ENCODE results near the gene CNTNAP2. TPM values are rescaled to one million over a fixed set of nuclear protein-coding genes. Genes with fewer than 3 reads are reported as not detected.

CNTNAP2 gene
- total RNA-seq = not detected

- Mint-ChIP-seq H3K27me3 (ENCODE audit: low read depth) (peaks cover 12% of the 10 kb centered on the region), H3K4me1 (ENCODE audit: low read depth) (peaks cover 6% of the 10 kb centered on the region), H3K36me3 (ENCODE audit: low read depth) (no peaks in the 10 kb centered on the region), H3K4me3 (peak within 1 kb of the TSS; percentile 25), H3K27ac (no peak within 1 kb of the TSS), H3K9me3 (ENCODE audit: insufficient read depth) (no peaks in the 10 kb centered on the region)
- ATAC-seq (no peak), DNase-seq (no peak)
- POLR2A ChIA-PET = no interaction called here
- CTCF ChIA-PET = no interaction called here
Observed at GRCh38 chr7:146116521-146117222, at the start of gene CNTNAP2. TSS of gene CNTNAP2 (plus strand) at chr7:146116801. CDS start at chr7:146116877, 76 bp downstream.

GRCh38 chr7:146067880-146068279 is 48.7 kb upstream of the CNTNAP2 start:
- POLR2A ChIA-PET = no interaction called here
- CTCF ChIA-PET = no interaction called here
- Mint-ChIP-seq H3K4me3 (no peak overlapping the region), H3K36me3 (ENCODE audit: low read depth) (no peaks in the 10 kb centered on the region), H3K27ac (no peak overlapping the region), H3K4me1 (ENCODE audit: low read depth) (no peaks in the 10 kb centered on the region), H3K27me3 (ENCODE audit: low read depth) (no peaks in the 10 kb centered on the region), H3K9me3 (ENCODE audit: insufficient read depth) (no peaks in the 10 kb centered on the region)
- no peak for DNase-seq
- no peak for ATAC-seq

GRCh38 chr7:146074195-146074765 is 42.3 kb upstream of the CNTNAP2 start:
- Mint-ChIP-seq H3K4me1 (ENCODE audit: low read depth) (no peaks in the 10 kb centered on the region), H3K4me3 (no peak overlapping the region), H3K36me3 (ENCODE audit: low read depth) (no peaks in the 10 kb centered on the region), H3K27me3 (ENCODE audit: low read depth) (no peaks in the 10 kb centered on the region), H3K27ac (no peak overlapping the region), H3K9me3 (ENCODE audit: insufficient read depth) (no peaks in the 10 kb centered on the region)
- ATAC-seq (no peak), DNase-seq (no peak)
- CTCF ChIA-PET = no interaction called here
- POLR2A ChIA-PET = interaction anchor here (0.6 kb wide), 1 partner anchor 28 kb away, joined by 3 read pairs; no protein-coding TSS in a partner anchor

- no peak for DNase-seq
- Mint-ChIP-seq H3K36me3 (ENCODE audit: low read depth) (no peaks in the 10 kb centered on the region), H3K4me1 (ENCODE audit: low read depth) (no peaks in the 10 kb centered on the region), H3K9me3 (ENCODE audit: insufficient read depth) (no peaks in the 10 kb centered on the region), H3K4me3 (no peak overlapping the region), H3K27me3 (ENCODE audit: low read depth) (no peaks in the 10 kb centered on the region), H3K27ac (no peak overlapping the region)
- ChIA-PET POLR2A (no interaction called here), CTCF (no interaction called here)
- ATAC-seq = no peak
Observed at GRCh38 chr7:146076344-146076743, 40.3 kb upstream of the CNTNAP2 start.

GRCh38 chr7:146084086-146084485 is 32.5 kb upstream of the CNTNAP2 start:
- ATAC-seq (no peak), DNase-seq (no peak)
- Mint-ChIP-seq H3K27ac (no peak overlapping the region), H3K9me3 (ENCODE audit: insufficient read depth) (no peaks in the 10 kb centered on the region), H3K4me1 (ENCODE audit: low read depth) (no peaks in the 10 kb centered on the region), H3K27me3 (ENCODE audit: low read depth) (no peaks in the 10 kb centered on the region), H3K36me3 (ENCODE audit: low read depth) (no peaks in the 10 kb centered on the region), H3K4me3 (no peak overlapping the region)
- CTCF ChIA-PET = no interaction called here
- POLR2A ChIA-PET = no interaction called here

- DNase-seq (no peak), ATAC-seq (no peak)
- ChIA-PET POLR2A (no interaction called here), CTCF (interaction anchor here (0.9 to 1.3 kb wide), 4 partner anchors 10 to 1053 kb away, joined by 3 to 4 read pairs (median 4); no protein-coding TSS in a partner anchor)
- Mint-ChIP-seq H3K4me1 (ENCODE audit: low read depth) (no peaks in the 10 kb centered on the region), H3K36me3 (ENCODE audit: low read depth) (no peaks in the 10 kb centered on the region), H3K9me3 (ENCODE audit: insufficient read depth) (no peaks in the 10 kb centered on the region), H3K27me3 (ENCODE audit: low read depth) (no peaks in the 10 kb centered on the region), H3K27ac (no peak overlapping the region), H3K4me3 (no peak overlapping the region)
Observed at GRCh38 chr7:146090023-146090645, 26.5 kb upstream of the CNTNAP2 start.

GRCh38 chr7:146094356-146094755 is 22.2 kb upstream of the CNTNAP2 start:
- Mint-ChIP-seq H3K9me3 (ENCODE audit: insufficient read depth) (no peaks in the 10 kb centered on the region), H3K27me3 (ENCODE audit: low read depth) (no peaks in the 10 kb centered on the region), H3K4me1 (ENCODE audit: low read depth) (no peaks in the 10 kb centered on the region), H3K4me3 (no peak overlapping the region), H3K36me3 (ENCODE audit: low read depth) (no peaks in the 10 kb centered on the region), H3K27ac (no peak overlapping the region)
- CTCF ChIA-PET = no interaction called here
- ATAC-seq (no peak), DNase-seq (no peak)
- POLR2A ChIA-PET = no interaction called here

- H3K4me3 Mint-ChIP-seq = no peak overlapping the region
- ATAC-seq = no peak
- H3K27me3 Mint-ChIP-seq (ENCODE audit: low read depth) = no peaks in the 10 kb centered on the region
- ChIA-PET CTCF (no interaction called here), POLR2A (no interaction called here)
- H3K36me3 Mint-ChIP-seq (ENCODE audit: low read depth) = no peaks in the 10 kb centered on the region
- H3K4me1 Mint-ChIP-seq (ENCODE audit: low read depth) = no peaks in the 10 kb centered on the region
- no peak overlapping the region for H3K27ac Mint-ChIP-seq
- H3K9me3 Mint-ChIP-seq (ENCODE audit: insufficient read depth) = no peaks in the 10 kb centered on the region
- no peak for DNase-seq
Observed at GRCh38 chr7:146096994-146097393, 19.6 kb upstream of the CNTNAP2 start.

- H3K9me3 Mint-ChIP-seq (ENCODE audit: insufficient read depth) = no peaks in the 10 kb centered on the region
- H3K27ac Mint-ChIP-seq = no peak overlapping the region
- DNase-seq = no peak
- H3K36me3 Mint-ChIP-seq (ENCODE audit: low read depth) = no peaks in the 10 kb centered on the region
- H3K27me3 Mint-ChIP-seq (ENCODE audit: low read depth) = no peaks in the 10 kb centered on the region
- no peaks in the 10 kb centered on the region for H3K4me1 Mint-ChIP-seq (ENCODE audit: low read depth)
- CTCF ChIA-PET = no interaction called here
- POLR2A ChIA-PET = no interaction called here
- ATAC-seq = no peak
- H3K4me3 Mint-ChIP-seq = no peak overlapping the region
Observed at GRCh38 chr7:146106319-146106718, 10.3 kb upstream of the CNTNAP2 start.

GRCh38 chr7:146112755-146113154 is 3.8 kb upstream of the CNTNAP2 start:
- H3K36me3 Mint-ChIP-seq (ENCODE audit: low read depth) = no peaks in the 10 kb centered on the region
- H3K9me3 Mint-ChIP-seq (ENCODE audit: insufficient read depth) = no peaks in the 10 kb centered on the region
- CTCF ChIA-PET = no interaction called here
- ATAC-seq (no peak), DNase-seq (no peak)
- POLR2A ChIA-PET = no interaction called here
- H3K4me1 Mint-ChIP-seq (ENCODE audit: low read depth) = peaks cover 6% of the 10 kb centered on the region
- no peak overlapping the region for H3K4me3 Mint-ChIP-seq
- H3K27ac Mint-ChIP-seq = no peak overlapping the region
- H3K27me3 Mint-ChIP-seq (ENCODE audit: low read depth) = peaks cover 12% of the 10 kb centered on the region

- H3K9me3 Mint-ChIP-seq (ENCODE audit: insufficient read depth) = no peaks in the 10 kb centered on the region
- no peak for ATAC-seq
- peaks cover 12% of the 10 kb centered on the region for H3K27me3 Mint-ChIP-seq (ENCODE audit: low read depth)
- no peaks in the 10 kb centered on the region for H3K36me3 Mint-ChIP-seq (ENCODE audit: low read depth)
- CTCF ChIA-PET = no interaction called here
- no peak overlapping the region for H3K27ac Mint-ChIP-seq
- H3K4me1 Mint-ChIP-seq (ENCODE audit: low read depth) = peaks cover 6% of the 10 kb centered on the region
- no peak for DNase-seq
- peak overlapping the region; percentile 25 for H3K4me3 Mint-ChIP-seq
- POLR2A ChIA-PET = no interaction called here
Observed at GRCh38 chr7:146115548-146115850, 1.1 kb upstream of the CNTNAP2 start.

GRCh38 chr7:146115851-146116520 is 615 bp upstream of the CNTNAP2 start:
- ATAC-seq (peak; percentile 80), DNase-seq (peak; percentile 47)
- peaks cover 12% of the 10 kb centered on the region for H3K27me3 Mint-ChIP-seq (ENCODE audit: low read depth)
- ChIA-PET POLR2A (no interaction called here), CTCF (no interaction called here)
- H3K9me3 Mint-ChIP-seq (ENCODE audit: insufficient read depth) = no peaks in the 10 kb centered on the region
- H3K36me3 Mint-ChIP-seq (ENCODE audit: low read depth) = no peaks in the 10 kb centered on the region
- peak overlapping the region; percentile 25 for H3K4me3 Mint-ChIP-seq
- H3K4me1 Mint-ChIP-seq (ENCODE audit: low read depth) = peaks cover 6% of the 10 kb centered on the region
- H3K27ac Mint-ChIP-seq = no peak overlapping the region
